ENCODE data around the gene EHD4. TPM values are rescaled to one million over a fixed set of nuclear protein-coding genes. Genes with fewer than 3 reads are reported as not detected.

The EHD4 gene
- total RNA-seq, 4 donors from 2014 or later: 10.0 to 25.4 (median 20.3) TPM

- H3K4me1 ChIP-seq: peaks cover 0 to 43% (median 11%) of the 10 kb centered on the region in 3 donors
- no peak for TF ChIP-seq CTCF (IDR thresholded peaks at IDR 0.05)
- TF ChIP-seq POLR2A (IDR thresholded peaks at IDR 0.05): no peak
- TF ChIP-seq EP300 (IDR thresholded peaks at IDR 0.05): no peak
- no peak for TF ChIP-seq POLR2AphosphoS5 (IDR thresholded peaks at IDR 0.05)
- H3K27ac ChIP-seq: peak overlapping the region in 1 of 4 donors; percentile 6
- WGBS, 2 donors (ENCODE audit: low coverage in 1 of 2): 79 to 92% methylated on average over 11 to 20 of the region's 22 CpGs
- H3K36me3 ChIP-seq: peaks cover 0 to 24% of the 10 kb centered on the region in 2 donors
- no peaks in the 10 kb centered on the region for H3K9me3 ChIP-seq
- H3K4me3 ChIP-seq: no peak overlapping the region
- no peak for ATAC-seq
- no peaks in the 10 kb centered on the region for H3K27me3 ChIP-seq
Observed at GRCh38 chr15:41941644-41942415, 30.5 kb downstream of the EHD4 start.

- Histone ChIP-seq H3K4me3 (no peak overlapping the region), H3K27ac (peak overlapping the region in 1 of 4 donors; percentile 21)
- no peak for ATAC-seq
Observed at GRCh38 chr15:41940441-41940857, 31.9 kb downstream of the EHD4 start.

GRCh38 chr15:41939986-41940385, 32.4 kb downstream of the EHD4 start:
- Histone ChIP-seq H3K27ac (peak overlapping the region in 1 of 4 donors; percentile 21), H3K4me1 (peaks cover 0 to 32% (median 11%) of the 10 kb centered on the region in 3 donors), H3K27me3 (no peaks in the 10 kb centered on the region), H3K9me3 (no peaks in the 10 kb centered on the region), H3K36me3 (peaks cover 0 to 24% of the 10 kb centered on the region in 2 donors), H3K4me3 (no peak overlapping the region)
- ATAC-seq: no peak
- TF ChIP-seq POLR2A (IDR thresholded peaks at IDR 0.05) (no peak), CTCF (IDR thresholded peaks at IDR 0.05) (no peak), POLR2AphosphoS5 (IDR thresholded peaks at IDR 0.05) (no peak), EP300 (IDR thresholded peaks at IDR 0.05) (no peak)
- 100% methylated on average over 1 to 4 of the region's 9 CpGs for WGBS, 2 donors (ENCODE audit: low coverage in 1 of 2)

More at GRCh38 chr15:41940441-41940857, 31.9 kb downstream of the EHD4 start:
- Histone ChIP-seq H3K4me1 (peaks cover 0 to 32% (median 11%) of the 10 kb centered on the region in 3 donors), H3K9me3 (no peaks in the 10 kb centered on the region), H3K27me3 (no peaks in the 10 kb centered on the region), H3K36me3 (peaks cover 0 to 24% of the 10 kb centered on the region in 2 donors)
- no peak for TF ChIP-seq CTCF (IDR thresholded peaks at IDR 0.05)
- no peak for TF ChIP-seq POLR2AphosphoS5 (IDR thresholded peaks at IDR 0.05)
- TF ChIP-seq POLR2A (IDR thresholded peaks at IDR 0.05): no peak
- no peak for TF ChIP-seq EP300 (IDR thresholded peaks at IDR 0.05)
- 58 to 68% methylated on average over 2 to 5 of the region's 13 CpGs for WGBS, 2 donors (ENCODE audit: low coverage in 1 of 2)

- Histone ChIP-seq H3K36me3 (peaks cover 0 to 20% of the 10 kb centered on the region in 2 donors), H3K27me3 (no peaks in the 10 kb centered on the region), H3K4me1 (peaks cover 0 to 39% (median 11%) of the 10 kb centered on the region in 3 donors), H3K4me3 (no peak overlapping the region), H3K9me3 (no peaks in the 10 kb centered on the region), H3K27ac (peak overlapping the region in 3 of 4 donors; percentile 65 to 70 (median 66))
- TF ChIP-seq POLR2AphosphoS5 (IDR thresholded peaks at IDR 0.05): peak; percentile 14
- TF ChIP-seq CTCF (IDR thresholded peaks at IDR 0.05): no peak
- no peak for TF ChIP-seq POLR2A (IDR thresholded peaks at IDR 0.05)
- no peak for TF ChIP-seq EP300 (IDR thresholded peaks at IDR 0.05)
- WGBS, 2 donors (ENCODE audit: low coverage in 1 of 2): 53 to 82% methylated on average over 3 to 4 of the region's 4 CpGs
- no peak for ATAC-seq
Observed at GRCh38 chr15:41937568-41937923, 34.8 kb downstream of the EHD4 start.

Data from gastroesophageal sphincter (tissue), 4 donors.